WTC11 (cell line): ENCODE data around the gene STK39. TPM values are rescaled to one million over a fixed set of nuclear protein-coding genes. Genes with fewer than 3 reads are reported as not detected.

Source experiments
- ATAC-seq: fragments of 200-7000 bp; cut with Tn5 transposase; 2 replicates; pipeline ENCODE4 v1.10.0; 2021; ENCODE audit warnings: mild to moderate bottlenecking, moderate library complexity
- CTCF ChIA-PET: fragments of 300-600 bp; sonication (Branson Sonifier 250); formaldehyde crosslinking; loops from one replicate; lab custom pipeline; 2021; ENCODE audit warnings: antibody characterized with exemption; lab: Charles Lee
- POLR2A ChIA-PET: fragments of 350-600 bp; sonication (Branson Sonifier 250); formaldehyde crosslinking; loops from one replicate; lab custom pipeline; 2021; ENCODE audit warnings: antibody characterized with exemption; lab: Charles Lee
- DNase-seq: peaks from one replicate; pipeline ENCODE4 v3.0.0; 2021; ENCODE audit warnings: low spot score
- H3K27ac Mint-ChIP-seq: 2 replicates; pipeline ENCODE4 v1.8.0; 2021; ENCODE audit warnings: mixed read lengths
- H3K27me3 Mint-ChIP-seq: 2 replicates; pipeline ENCODE4 v1.8.0; 2021; ENCODE audit warnings: low read depth, mild to moderate bottlenecking, moderate library complexity, mixed read lengths
- H3K36me3 Mint-ChIP-seq: 2 replicates; pipeline ENCODE4 v1.8.0; 2021; ENCODE audit warnings: mixed read lengths
- H3K4me1 Mint-ChIP-seq: 2 replicates; pipeline ENCODE4 v1.8.0; 2022; ENCODE audit warnings: mixed read lengths
- H3K4me3 Mint-ChIP-seq: 2 replicates; pipeline ENCODE4 v1.8.0; 2021; ENCODE audit warnings: mild to moderate bottlenecking, moderate library complexity, mixed read lengths
- H3K9me3 Mint-ChIP-seq: 2 replicates; pipeline ENCODE4 v1.8.0; 2021; ENCODE audit warnings: mixed read lengths
- EMX1 ChIP-seq: fragments of 250-450 bp; sonication (Bioruptor Pico); IDR thresholded peaks from 2 replicates; pipeline ENCODE4 v1.8.0; 2021; ENCODE audit warnings: mild to moderate bottlenecking
- FOXK1 ChIP-seq: sonication (generic); formaldehyde crosslinking; IDR thresholded peaks from 2 replicates; pipeline ENCODE4 v1.8.0; 2022; ENCODE audit warnings: mild to moderate bottlenecking, moderate library complexity, missing genetic modification reagents
- GABPB1 ChIP-seq: sonication (generic); formaldehyde crosslinking; IDR thresholded peaks from 2 replicates; pipeline ENCODE4 v1.8.1; 2023; ENCODE audit warnings: mild to moderate bottlenecking, missing genetic modification reagents
- GRHL2 ChIP-seq: fragments of 250-450 bp; sonication (Bioruptor Pico); IDR thresholded peaks from 2 replicates; pipeline ENCODE4 v1.8.0; 2022; ENCODE audit warnings: mild to moderate bottlenecking, moderate library complexity; ENCODE audit not compliant: insufficient replicate concordance, severe bottlenecking
- JAZF1 ChIP-seq: fragments of 250-450 bp; sonication (Bioruptor Pico); IDR thresholded peaks from 2 replicates; pipeline ENCODE4 v1.9.0; 2021; ENCODE audit warnings: moderate library complexity, mild to moderate bottlenecking, inconsistent platforms
- JUN ChIP-seq: sonication (generic); formaldehyde crosslinking; IDR thresholded peaks from 2 replicates; pipeline ENCODE4 v1.8.0; 2023; ENCODE audit warnings: mild to moderate bottlenecking, missing genetic modification reagents
- MXD4 ChIP-seq: fragments of 250-450 bp; sonication (Bioruptor Pico); IDR thresholded peaks from 2 replicates; pipeline ENCODE4 v1.8.0; 2021; ENCODE audit warnings: mild to moderate bottlenecking, moderate library complexity, borderline replicate concordance
- NFE2L1 ChIP-seq: sonication (generic); formaldehyde crosslinking; IDR thresholded peaks from 2 replicates; pipeline ENCODE4 v1.8.1; 2023; ENCODE audit warnings: missing genetic modification reagents
- NR1H2 ChIP-seq: sonication (generic); formaldehyde crosslinking; IDR thresholded peaks from 2 replicates; pipeline ENCODE4 v1.9.0; 2021; ENCODE audit warnings: mild to moderate bottlenecking, moderate library complexity, missing genetic modification reagents
- OVOL2 ChIP-seq: fragments of 250-450 bp; sonication (Bioruptor Pico); IDR thresholded peaks from 2 replicates; pipeline ENCODE4 v1.9.0; 2021; ENCODE audit warnings: mild to moderate bottlenecking, borderline replicate concordance
- RELA ChIP-seq: sonication (generic); formaldehyde crosslinking; IDR thresholded peaks from 2 replicates; pipeline ENCODE4 v1.8.1; 2022; ENCODE audit warnings: missing genetic modification reagents, mild to moderate bottlenecking, borderline replicate concordance
- SP1 ChIP-seq: sonication (generic); formaldehyde crosslinking; conservative IDR thresholded peaks from 2 replicates; pipeline ENCODE4 v1.8.1; 2022; ENCODE audit warnings: missing genetic modification reagents
- TCF7 ChIP-seq: sonication (generic); formaldehyde crosslinking; IDR thresholded peaks from 2 replicates; pipeline ENCODE4 v1.8.0; 2022; ENCODE audit warnings: mild to moderate bottlenecking, low read depth, missing genetic modification reagents, moderate library complexity
- TEAD4 ChIP-seq: sonication (generic); formaldehyde crosslinking; IDR thresholded peaks from 2 replicates; pipeline ENCODE4 v1.8.0; 2022; ENCODE audit warnings: mild to moderate bottlenecking, missing genetic modification reagents
- TP53 ChIP-seq: sonication (generic); formaldehyde crosslinking; IDR thresholded peaks from 2 replicates; pipeline ENCODE4 v1.8.1; 2023; ENCODE audit warnings: mild to moderate bottlenecking, missing genetic modification reagents
- ZNF121 ChIP-seq: sonication (generic); formaldehyde crosslinking; IDR thresholded peaks from 2 replicates; pipeline ENCODE4 v1.8.0; 2023; ENCODE audit warnings: missing genetic modification reagents
- ZNF416 ChIP-seq: fragments of 250-450 bp; sonication (Bioruptor Pico); IDR thresholded peaks from 2 replicates; pipeline ENCODE4 v1.9.0; 2021; ENCODE audit warnings: mild to moderate bottlenecking, inconsistent platforms
- total RNA-seq: library from RNA; stranded (reverse); gene quantifications from 3 replicates; pipeline ENCODE4 v1.2.3, GENCODE V29; 2021
- TF ChIP-seq, protein P1 (sequence below): fragments of 250-450 bp; sonication (Bioruptor Pico); IDR thresholded peaks from 2 replicates; pipeline ENCODE4 v1.9.0; 2021; ENCODE audit warnings: mild to moderate bottlenecking, borderline replicate concordance
- TF ChIP-seq, protein P2 (sequence below): sonication (generic); formaldehyde crosslinking; IDR thresholded peaks from 2 replicates; pipeline ENCODE4 v1.8.1; 2023; ENCODE audit warnings: mild to moderate bottlenecking, missing genetic modification reagents, borderline replicate concordance
- TF ChIP-seq, protein P3 (sequence below): sonication (generic); formaldehyde crosslinking; IDR thresholded peaks from 2 replicates; pipeline ENCODE4 v1.8.0; 2022; ENCODE audit warnings: mild to moderate bottlenecking, missing genetic modification reagents

The STK39 gene
- total RNA-seq, 1 experiment from 2014 or later = 20.5 TPM

DNA sequence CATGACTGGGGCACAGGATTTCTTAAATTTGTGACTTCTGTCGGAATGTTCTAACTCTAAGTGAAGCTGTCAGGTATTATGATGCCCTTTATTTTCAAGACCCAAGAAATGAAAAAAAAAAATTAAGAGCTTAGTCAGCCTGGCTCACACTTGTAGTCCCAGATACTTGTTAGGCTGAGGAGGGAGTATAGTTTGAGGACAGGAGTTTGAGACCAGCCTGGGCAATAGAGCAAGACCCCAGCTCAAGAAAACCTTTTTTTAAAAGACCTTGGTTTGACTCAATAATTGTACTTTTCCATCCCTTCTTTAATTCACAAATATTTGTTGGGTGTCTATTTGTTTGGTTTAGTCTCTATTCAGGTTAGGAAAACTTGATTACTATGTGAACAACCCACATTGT is 310.0 kb downstream of the STK39 start (continued):
- TF ChIP-seq, protein P1, sequence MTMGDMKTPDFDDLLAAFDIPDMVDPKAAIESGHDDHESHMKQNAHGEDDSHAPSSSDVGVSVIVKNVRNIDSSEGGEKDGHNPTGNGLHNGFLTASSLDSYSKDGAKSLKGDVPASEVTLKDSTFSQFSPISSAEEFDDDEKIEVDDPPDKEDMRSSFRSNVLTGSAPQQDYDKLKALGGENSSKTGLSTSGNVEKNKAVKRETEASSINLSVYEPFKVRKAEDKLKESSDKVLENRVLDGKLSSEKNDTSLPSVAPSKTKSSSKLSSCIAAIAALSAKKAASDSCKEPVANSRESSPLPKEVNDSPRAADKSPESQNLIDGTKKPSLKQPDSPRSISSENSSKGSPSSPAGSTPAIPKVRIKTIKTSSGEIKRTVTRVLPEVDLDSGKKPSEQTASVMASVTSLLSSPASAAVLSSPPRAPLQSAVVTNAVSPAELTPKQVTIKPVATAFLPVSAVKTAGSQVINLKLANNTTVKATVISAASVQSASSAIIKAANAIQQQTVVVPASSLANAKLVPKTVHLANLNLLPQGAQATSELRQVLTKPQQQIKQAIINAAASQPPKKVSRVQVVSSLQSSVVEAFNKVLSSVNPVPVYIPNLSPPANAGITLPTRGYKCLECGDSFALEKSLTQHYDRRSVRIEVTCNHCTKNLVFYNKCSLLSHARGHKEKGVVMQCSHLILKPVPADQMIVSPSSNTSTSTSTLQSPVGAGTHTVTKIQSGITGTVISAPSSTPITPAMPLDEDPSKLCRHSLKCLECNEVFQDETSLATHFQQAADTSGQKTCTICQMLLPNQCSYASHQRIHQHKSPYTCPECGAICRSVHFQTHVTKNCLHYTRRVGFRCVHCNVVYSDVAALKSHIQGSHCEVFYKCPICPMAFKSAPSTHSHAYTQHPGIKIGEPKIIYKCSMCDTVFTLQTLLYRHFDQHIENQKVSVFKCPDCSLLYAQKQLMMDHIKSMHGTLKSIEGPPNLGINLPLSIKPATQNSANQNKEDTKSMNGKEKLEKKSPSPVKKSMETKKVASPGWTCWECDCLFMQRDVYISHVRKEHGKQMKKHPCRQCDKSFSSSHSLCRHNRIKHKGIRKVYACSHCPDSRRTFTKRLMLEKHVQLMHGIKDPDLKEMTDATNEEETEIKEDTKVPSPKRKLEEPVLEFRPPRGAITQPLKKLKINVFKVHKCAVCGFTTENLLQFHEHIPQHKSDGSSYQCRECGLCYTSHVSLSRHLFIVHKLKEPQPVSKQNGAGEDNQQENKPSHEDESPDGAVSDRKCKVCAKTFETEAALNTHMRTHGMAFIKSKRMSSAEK = no peak
- TF ChIP-seq TEAD4 (CRISPR knock-in tag) (no peak), ZNF416 (CRISPR knock-in tag) (no peak), FOXK1 (CRISPR knock-in tag) (no peak), MXD4 (no peak), JAZF1 (CRISPR knock-in tag) (no peak), RELA (CRISPR knock-in tag) (no peak), JUN (CRISPR knock-in tag) (no peak), NFE2L1 (CRISPR knock-in tag) (no peak)
- TF ChIP-seq, protein P2, sequence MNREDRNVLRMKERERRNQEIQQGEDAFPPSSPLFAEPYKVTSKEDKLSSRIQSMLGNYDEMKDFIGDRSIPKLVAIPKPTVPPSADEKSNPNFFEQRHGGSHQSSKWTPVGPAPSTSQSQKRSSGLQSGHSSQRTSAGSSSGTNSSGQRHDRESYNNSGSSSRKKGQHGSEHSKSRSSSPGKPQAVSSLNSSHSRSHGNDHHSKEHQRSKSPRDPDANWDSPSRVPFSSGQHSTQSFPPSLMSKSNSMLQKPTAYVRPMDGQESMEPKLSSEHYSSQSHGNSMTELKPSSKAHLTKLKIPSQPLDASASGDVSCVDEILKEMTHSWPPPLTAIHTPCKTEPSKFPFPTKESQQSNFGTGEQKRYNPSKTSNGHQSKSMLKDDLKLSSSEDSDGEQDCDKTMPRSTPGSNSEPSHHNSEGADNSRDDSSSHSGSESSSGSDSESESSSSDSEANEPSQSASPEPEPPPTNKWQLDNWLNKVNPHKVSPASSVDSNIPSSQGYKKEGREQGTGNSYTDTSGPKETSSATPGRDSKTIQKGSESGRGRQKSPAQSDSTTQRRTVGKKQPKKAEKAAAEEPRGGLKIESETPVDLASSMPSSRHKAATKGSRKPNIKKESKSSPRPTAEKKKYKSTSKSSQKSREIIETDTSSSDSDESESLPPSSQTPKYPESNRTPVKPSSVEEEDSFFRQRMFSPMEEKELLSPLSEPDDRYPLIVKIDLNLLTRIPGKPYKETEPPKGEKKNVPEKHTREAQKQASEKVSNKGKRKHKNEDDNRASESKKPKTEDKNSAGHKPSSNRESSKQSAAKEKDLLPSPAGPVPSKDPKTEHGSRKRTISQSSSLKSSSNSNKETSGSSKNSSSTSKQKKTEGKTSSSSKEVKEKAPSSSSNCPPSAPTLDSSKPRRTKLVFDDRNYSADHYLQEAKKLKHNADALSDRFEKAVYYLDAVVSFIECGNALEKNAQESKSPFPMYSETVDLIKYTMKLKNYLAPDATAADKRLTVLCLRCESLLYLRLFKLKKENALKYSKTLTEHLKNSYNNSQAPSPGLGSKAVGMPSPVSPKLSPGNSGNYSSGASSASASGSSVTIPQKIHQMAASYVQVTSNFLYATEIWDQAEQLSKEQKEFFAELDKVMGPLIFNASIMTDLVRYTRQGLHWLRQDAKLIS (CRISPR knock-in tag) = no peak

DNA sequence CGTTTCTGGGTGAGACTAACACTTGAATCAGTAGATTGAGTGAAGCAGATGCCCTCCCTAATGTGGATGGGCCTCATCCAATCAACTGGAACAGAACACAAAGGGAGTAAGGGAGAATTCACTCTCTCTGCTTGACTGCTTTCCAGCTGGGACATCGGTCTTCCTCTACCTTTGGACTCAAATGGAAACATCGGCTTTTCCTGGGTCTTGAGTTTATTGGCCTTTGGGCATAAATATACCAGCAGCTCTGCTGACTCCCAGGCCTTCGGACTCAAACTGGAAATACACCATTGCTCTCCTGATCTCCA is 311.6 kb downstream of the STK39 start:
- CTCF ChIA-PET = no interaction called here
- no peak for DNase-seq
- no peaks in the 10 kb centered on the region for H3K4me1 Mint-ChIP-seq
- no peak for ATAC-seq
- peaks cover 3% of the 10 kb centered on the region; the same call in 1 of the 2 replicates for H3K36me3 Mint-ChIP-seq
- TF ChIP-seq, protein P3, sequence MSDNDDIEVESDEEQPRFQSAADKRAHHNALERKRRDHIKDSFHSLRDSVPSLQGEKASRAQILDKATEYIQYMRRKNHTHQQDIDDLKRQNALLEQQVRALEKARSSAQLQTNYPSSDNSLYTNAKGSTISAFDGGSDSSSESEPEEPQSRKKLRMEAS (CRISPR knock-in tag) = no peak
- TF ChIP-seq ZNF121 = no peak
- TF ChIP-seq NFE2L1 (CRISPR knock-in tag) = no peak
- no peak for TF ChIP-seq OVOL2
- TF ChIP-seq GRHL2 = no peak
- no peak for TF ChIP-seq TP53 (CRISPR knock-in tag)
- TF ChIP-seq NR1H2 (CRISPR knock-in tag) = no peak
- TF ChIP-seq, protein P1 = no peak
- no peak for TF ChIP-seq GABPB1
- no peak for TF ChIP-seq SP1
- no peak for TF ChIP-seq EMX1 (CRISPR knock-in tag)
- TF ChIP-seq TCF7 (CRISPR knock-in tag) = no peak
- TF ChIP-seq MXD4 = no peak
- H3K4me3 Mint-ChIP-seq = no peak overlapping the region
- POLR2A ChIA-PET = no interaction called here
- H3K27me3 Mint-ChIP-seq = no peaks in the 10 kb centered on the region
- peaks cover 10% of the 10 kb centered on the region for H3K9me3 Mint-ChIP-seq
- H3K27ac Mint-ChIP-seq = no peak overlapping the region
